GM18519 (cell line): ENCODE measurements around the gene SP9.
"Not testable (repeated sequence)": the region's sequence is repeated elsewhere in the genome, so short reads cannot be mapped to it uniquely, and the experiment has no call there.

ENCODE experiments used
- ATAC-seq: cut with Tn5 transposase; IDR thresholded peaks from one replicate; pipeline ENCODE4 v1.9.1; 2021; ENCODE audit warnings: mild to moderate bottlenecking, moderate library complexity; ENCODE audit not compliant: unreplicated experiment, low FRiP score

The SP9 gene

DNA sequence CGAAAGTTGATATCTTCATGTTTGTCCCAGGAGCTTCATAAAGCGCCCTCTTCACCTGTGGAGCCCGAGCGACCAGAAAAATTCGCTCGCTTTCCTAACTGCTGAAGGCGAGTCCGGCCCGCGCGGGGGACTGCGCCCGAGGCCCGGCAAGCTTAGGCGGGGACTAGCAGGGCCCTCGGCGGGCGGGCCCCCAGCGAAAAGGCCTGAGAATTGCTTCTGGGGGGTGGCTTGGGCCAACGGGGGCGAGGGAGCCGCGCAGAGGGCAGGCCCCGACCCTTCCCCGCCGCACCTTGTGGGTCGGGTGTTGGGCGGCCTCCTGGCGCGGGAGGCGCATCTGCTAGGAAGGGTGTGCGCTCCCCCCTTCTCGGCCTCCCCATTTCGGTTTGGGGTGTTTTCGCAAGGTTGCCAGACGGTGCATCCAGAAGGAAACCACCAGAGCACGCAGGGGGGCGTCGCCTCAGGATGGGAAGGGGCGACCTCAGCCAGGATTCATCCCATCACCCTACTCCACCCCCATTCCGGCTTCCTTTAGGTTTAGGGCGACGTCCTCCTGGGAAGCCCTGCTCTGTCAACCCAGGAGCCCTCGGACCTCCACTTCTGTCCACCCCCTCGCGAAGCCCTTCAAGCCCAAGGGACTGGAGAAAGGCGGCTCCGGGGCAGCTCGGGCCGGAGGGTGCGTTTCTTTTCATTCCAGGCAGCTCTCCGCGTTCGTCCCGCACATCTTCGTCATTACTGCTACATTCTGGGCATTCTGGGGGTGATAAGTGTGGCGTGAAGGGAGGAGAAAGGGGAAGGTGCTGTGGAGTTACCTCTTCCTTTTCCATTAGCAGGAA lies 9.1 kb downstream of the SP9 start:
- ATAC-seq = no peak

DNA sequence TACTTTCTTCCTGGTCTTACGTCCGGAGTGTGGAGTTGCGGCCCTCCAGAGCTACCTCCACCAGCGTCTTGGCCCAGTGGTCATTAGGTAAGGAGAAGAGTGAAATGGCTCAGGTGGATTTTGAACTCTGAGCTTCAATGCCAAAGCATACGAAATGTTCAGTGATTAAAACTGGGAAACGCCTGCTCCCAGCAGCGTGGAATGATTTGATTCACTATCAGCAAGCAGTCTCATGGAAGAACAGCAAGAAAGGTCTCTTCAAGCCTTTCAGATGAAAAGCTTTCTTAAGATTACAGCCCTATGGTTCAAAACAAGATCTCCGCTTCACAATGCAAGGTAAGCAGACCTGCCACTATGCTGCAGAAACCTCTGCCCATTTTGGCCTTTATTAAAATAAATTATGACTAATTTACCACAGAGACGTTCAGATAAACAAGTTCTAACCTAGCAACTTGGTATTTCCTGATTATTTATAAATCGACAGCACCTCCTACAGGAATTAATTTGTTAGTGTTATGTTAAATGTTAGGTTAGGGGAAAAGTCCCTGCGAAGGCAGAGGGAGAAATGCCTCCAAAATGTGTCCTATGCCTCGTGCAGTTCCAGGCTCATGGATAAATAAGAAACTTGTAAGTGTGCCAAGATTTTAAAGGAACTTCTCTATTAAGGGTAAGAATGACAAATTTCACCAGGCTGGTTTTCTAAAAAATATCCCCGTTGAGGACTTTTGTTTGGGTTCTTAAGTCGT lies 10.1 kb downstream of the SP9 start:
- ATAC-seq = no peak

- ATAC-seq = no peak
Measured at GRCh38 chr2:174350018-174350417, 15.3 kb downstream of the SP9 start.

- ATAC-seq = no peak
Measured at GRCh38 chr2:174350593-174351181, 15.9 kb downstream of the SP9 start.

DNA sequence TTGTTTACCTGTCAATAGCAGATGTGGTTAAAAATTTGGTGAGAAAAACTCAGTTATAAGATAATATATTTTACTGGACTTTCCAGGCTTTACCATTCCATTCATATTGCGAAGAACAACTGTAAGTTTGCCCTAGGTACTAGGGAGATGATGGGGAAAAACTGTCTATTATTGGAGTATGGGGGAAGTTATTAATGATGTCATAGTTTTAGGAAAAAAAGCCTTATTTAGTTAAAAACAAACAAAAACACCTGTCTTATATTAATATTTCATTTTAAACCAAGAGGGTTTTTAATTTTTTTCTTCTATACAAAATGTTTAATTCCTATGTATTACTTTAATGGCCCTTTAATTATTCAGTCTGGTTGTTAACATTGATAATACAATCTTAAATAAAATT lies 18.2 kb downstream of the SP9 start:
- no peak for ATAC-seq

GRCh38 chr2:174356347-174356746 lies 21.6 kb downstream of the SP9 start:
- ATAC-seq = no peak

DNA sequence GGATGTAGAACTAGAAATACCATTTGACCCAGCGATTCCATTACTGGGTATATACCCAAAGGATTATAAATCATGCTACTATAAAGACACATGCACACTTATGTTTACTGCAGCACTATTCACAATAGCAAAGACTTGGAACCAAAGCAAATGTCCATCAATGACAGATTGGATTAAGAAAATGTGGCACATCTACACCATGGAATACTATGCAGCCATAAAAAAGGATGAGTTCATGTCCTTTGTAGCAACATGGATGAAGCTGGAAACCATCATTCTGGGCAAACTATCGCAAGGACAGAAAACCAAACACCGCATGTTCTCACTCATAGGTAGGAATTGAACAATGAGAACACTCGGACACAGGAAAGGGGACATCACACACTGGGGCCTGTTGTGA lies 24.9 kb downstream of the SP9 start:
- not testable (repeated sequence) for ATAC-seq

DNA sequence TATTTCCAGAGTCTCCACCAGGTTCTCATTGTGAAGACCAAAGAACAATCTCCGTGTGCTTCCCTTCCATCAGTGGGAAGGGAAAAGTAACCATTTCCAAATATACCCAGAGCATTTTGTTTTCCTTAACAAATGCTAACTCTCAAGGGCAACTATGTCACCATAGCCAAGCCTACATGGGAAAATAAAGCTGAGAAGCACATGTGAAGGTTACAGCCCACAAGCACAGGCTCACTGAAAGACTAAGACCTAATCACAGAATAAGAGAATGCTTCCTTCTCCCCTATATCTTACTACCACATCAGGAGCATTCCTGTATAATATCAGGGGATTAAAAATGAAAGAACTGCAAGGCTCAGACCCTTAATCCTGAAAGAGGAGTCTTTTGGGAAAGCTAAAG lies 28.2 kb downstream of the SP9 start:
- ATAC-seq = no peak

GRCh38 chr2:174363492-174364225 lies 28.9 kb downstream of the SP9 start:
- not testable (repeated sequence) for ATAC-seq

DNA sequence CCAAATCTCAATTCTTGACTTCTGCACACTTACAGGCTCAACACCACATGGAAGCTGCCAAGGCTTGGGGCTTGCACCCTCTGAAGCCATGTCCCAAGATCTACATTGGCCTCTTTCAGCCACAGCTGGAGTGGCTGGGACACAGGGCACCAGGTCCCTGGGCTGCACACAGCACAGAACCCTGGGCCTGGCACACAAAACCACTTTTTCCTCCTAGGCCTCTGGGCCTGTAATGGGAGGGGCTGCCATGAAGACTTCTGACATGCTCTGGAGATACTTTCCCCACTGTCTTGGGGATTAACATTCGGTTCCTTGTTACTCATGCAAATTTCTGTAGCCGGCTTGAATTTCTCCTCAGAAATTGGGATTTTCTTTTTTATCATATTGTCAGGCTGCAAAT lies 29.9 kb downstream of the SP9 start:
- ATAC-seq = no peak

- ATAC-seq = no peak
Measured at GRCh38 chr2:174365571-174365970, 30.8 kb downstream of the SP9 start.

- no peak for ATAC-seq
Measured at GRCh38 chr2:174368691-174369090, 33.9 kb downstream of the SP9 start.

DNA sequence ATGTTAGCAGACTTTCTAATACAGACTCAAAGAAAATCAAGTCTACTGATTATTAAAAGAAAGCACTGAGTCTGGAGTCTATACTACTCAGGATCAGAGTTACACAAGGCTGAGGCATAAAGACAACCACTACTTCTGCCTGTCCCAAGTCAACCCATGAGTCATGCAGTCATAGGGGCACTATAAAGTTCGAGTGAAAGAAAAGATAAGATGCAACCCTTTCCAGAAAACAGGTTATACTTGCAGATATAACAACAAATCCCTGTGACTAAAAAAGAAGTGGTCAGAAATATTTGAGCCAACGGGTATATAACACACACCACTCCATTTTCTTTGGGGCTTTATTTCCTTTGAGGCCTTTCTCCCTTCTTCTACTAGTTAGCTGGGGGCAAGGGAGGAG lies 42.2 kb downstream of the SP9 start:
- no peak for ATAC-seq

DNA sequence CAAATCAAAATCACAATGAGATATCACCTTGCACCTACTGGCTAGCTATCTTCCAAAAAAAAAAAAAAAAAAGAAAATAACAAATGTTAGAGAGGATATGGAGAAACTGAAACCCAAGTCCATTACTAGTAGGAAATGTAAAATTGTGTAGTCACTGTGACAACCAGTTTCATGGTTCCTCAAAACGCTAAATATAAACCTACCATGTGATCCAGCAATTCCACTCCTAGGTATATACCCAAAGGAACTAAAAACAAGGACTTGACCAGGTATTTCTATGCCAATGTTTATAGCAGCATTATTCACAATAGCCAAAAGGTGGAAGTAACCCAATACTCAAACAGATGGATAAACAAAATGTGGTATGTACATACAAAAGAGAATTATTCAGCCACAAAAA lies 49.0 kb downstream of the SP9 start:
- no peak for ATAC-seq

- no peak for ATAC-seq
Measured at GRCh38 chr2:174385201-174385600, 50.4 kb downstream of the SP9 start.
